Fibroblast of lung (primary cell): ENCODE results near the gene WDR55.

ENCODE experiments used
- EZH2 ChIP-seq: IDR thresholded peaks from 2 replicates; pipeline ENCODE4 v1.5.1; 2012; ENCODE audit warnings: low read length, control low read depth, mild to moderate bottlenecking; ENCODE audit errors: missing control alignments
- TF ChIP-seq, protein P1 (sequence below), 2 donors: IDR thresholded peaks in 1 of 2; conservative IDR thresholded peaks in 1 of 2; 1 replicate in 1 of 2; 2 replicates in 1 of 2; pipeline ENCODE4 v1.5.1; 2011 to 2012; ENCODE audit warnings: low read length in 2 of 2, control low read depth in 1 of 2, inconsistent platforms in 1 of 2, low read depth in 1 of 2, mild to moderate bottlenecking in 1 of 2

DNA sequence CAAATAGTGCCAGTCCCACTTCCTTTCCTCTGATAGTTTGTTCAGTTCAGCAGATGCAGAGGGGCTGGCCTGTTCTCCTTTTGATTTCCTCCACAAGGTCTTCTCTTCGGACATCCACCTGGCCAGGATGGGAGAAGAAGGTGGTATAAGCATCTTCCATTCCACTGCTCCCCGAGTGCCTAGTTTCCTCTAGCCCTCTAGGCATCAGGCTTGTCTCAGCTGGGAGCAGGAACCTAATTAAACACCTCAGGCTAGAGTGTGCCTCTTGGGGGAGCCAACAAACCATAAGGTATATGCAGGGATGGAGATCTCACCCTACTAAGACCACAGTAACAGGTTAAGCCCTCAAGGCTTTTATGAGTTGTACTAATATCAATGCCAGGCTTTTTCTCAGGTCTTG, 9.5 kb downstream of the WDR55 start:
- TF ChIP-seq, protein P1, sequence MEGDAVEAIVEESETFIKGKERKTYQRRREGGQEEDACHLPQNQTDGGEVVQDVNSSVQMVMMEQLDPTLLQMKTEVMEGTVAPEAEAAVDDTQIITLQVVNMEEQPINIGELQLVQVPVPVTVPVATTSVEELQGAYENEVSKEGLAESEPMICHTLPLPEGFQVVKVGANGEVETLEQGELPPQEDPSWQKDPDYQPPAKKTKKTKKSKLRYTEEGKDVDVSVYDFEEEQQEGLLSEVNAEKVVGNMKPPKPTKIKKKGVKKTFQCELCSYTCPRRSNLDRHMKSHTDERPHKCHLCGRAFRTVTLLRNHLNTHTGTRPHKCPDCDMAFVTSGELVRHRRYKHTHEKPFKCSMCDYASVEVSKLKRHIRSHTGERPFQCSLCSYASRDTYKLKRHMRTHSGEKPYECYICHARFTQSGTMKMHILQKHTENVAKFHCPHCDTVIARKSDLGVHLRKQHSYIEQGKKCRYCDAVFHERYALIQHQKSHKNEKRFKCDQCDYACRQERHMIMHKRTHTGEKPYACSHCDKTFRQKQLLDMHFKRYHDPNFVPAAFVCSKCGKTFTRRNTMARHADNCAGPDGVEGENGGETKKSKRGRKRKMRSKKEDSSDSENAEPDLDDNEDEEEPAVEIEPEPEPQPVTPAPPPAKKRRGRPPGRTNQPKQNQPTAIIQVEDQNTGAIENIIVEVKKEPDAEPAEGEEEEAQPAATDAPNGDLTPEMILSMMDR (conservative IDR thresholded peaks at IDR 0.05 in 1 of 2, IDR thresholded peaks at IDR 0.05 in 1 of 2; ENCODE audit: low read depth in 1 of 2, low read length in 2 of 2) = no peak
- no peak for TF ChIP-seq EZH2
